Mesendoderm (in vitro differentiated cells): ENCODE data around the gene RASA4B.
A peak's percentile ranks its signal among the peaks of the same experiment; 100 is the strongest.

ENCODE experiments used
- DNase-seq: peaks from one replicate; pipeline ENCODE4 v3.0.0; 2013
- H2AK5ac ChIP-seq: 2 replicates; pipeline ENCODE4 v1.6.1; 2013; ENCODE audit warnings: low read length, inconsistent platforms
- H2BK120ac ChIP-seq: 2 replicates; pipeline ENCODE4 v1.6.1; 2013; ENCODE audit warnings: low read depth, mild to moderate bottlenecking, low read length, moderate library complexity, mixed read lengths
- H2BK15ac ChIP-seq: replicated peaks from 2 replicates; pipeline ENCODE4 v1.6.1; 2013; ENCODE audit warnings: low read depth, mild to moderate bottlenecking, moderate library complexity
- H2BK5ac ChIP-seq: 2 replicates; pipeline ENCODE4 v1.6.1; 2013; ENCODE audit warnings: low read length, inconsistent platforms
- H3K18ac ChIP-seq: 2 replicates; pipeline ENCODE4 v1.6.1; 2013; ENCODE audit warnings: mild to moderate bottlenecking, low read length, mixed read lengths
- H3K23ac ChIP-seq: one replicate; pipeline ENCODE4 v1.6.1; 2013; ENCODE audit warnings: low read length
- H3K27ac ChIP-seq: 2 replicates; pipeline ENCODE4 v1.5.1; 2013; ENCODE audit warnings: low read depth, mild to moderate bottlenecking, inconsistent platforms, low read length, moderate library complexity
- H3K27me3 ChIP-seq: 2 replicates; pipeline ENCODE4 v1.6.1; 2013; ENCODE audit warnings: low read length, control low read depth, mild to moderate bottlenecking, inconsistent platforms; ENCODE audit not compliant: insufficient read depth, poor library complexity
- H3K36me3 ChIP-seq: 2 replicates; pipeline ENCODE4 v1.6.1; 2013; ENCODE audit warnings: low read length, inconsistent platforms; ENCODE audit not compliant: control insufficient read depth, insufficient read depth
- H3K4ac ChIP-seq: one replicate; pipeline ENCODE4 v1.6.1; 2013; ENCODE audit warnings: low read depth, mild to moderate bottlenecking, low read length, moderate library complexity
- H3K4me1 ChIP-seq: 2 replicates; pipeline ENCODE4 v1.6.1; 2013; ENCODE audit warnings: low read depth, low read length, inconsistent platforms; ENCODE audit not compliant: control insufficient read depth
- H3K4me2 ChIP-seq: 2 replicates; pipeline ENCODE4 v1.6.1; 2013; ENCODE audit warnings: low read length
- H3K4me3 ChIP-seq: 2 replicates; pipeline ENCODE4 v1.5.1; 2013; ENCODE audit warnings: mild to moderate bottlenecking, low read length
- H3K56ac ChIP-seq: one replicate; pipeline ENCODE4 v1.6.1; 2013; ENCODE audit warnings: low read length
- H3K79me1 ChIP-seq: 2 replicates; pipeline ENCODE4 v1.6.1; 2013; ENCODE audit warnings: low read length, inconsistent platforms
- H3K79me2 ChIP-seq: 2 replicates; pipeline ENCODE4 v1.6.1; 2013; ENCODE audit warnings: mild to moderate bottlenecking, low read length; ENCODE audit not compliant: control insufficient read depth, insufficient read depth
- H3K9ac ChIP-seq: 2 replicates; pipeline ENCODE4 v1.6.1; 2013; ENCODE audit warnings: low read length, inconsistent platforms
- H4K5ac ChIP-seq: one replicate; pipeline ENCODE4 v1.6.1; 2013; ENCODE audit warnings: low read length
- H4K8ac ChIP-seq: one replicate; pipeline ENCODE4 v1.6.1; 2013; ENCODE audit warnings: low read depth, mild to moderate bottlenecking, control low read depth, low read length, moderate library complexity
- WGBS: extraction: QIAGEN DNeasy Blood & Tissue Kit; methylation state at CpG from one replicate; pipeline ENCODE4 v1.1.7; 2013; ENCODE audit warnings: low lambda C conversion rate, missing lambda C conversion rate; ENCODE audit not compliant: insufficient coverage; ENCODE audit errors: extremely low coverage; 5-methylcytosine and 5-hydroxymethylcytosine counted together

The RASA4B gene

GRCh38 chr7:102444961-102445673 lies 72.5 kb downstream of the RASA4B start:
- Histone ChIP-seq H3K18ac (no peak overlapping the region), H3K36me3 (peaks cover 2% of the 10 kb centered on the region), H3K27ac (no peak overlapping the region), H3K56ac (no peak overlapping the region), H2AK5ac (no peak overlapping the region), H3K4me2 (no peak overlapping the region), H3K9ac (no peak overlapping the region), H3K27me3 (no peaks in the 10 kb centered on the region), H3K23ac (no peak overlapping the region), H4K8ac (no peak overlapping the region), H2BK5ac (no peak overlapping the region), H3K4ac (no peak overlapping the region), H4K5ac (no peak overlapping the region), H3K79me1 (no peaks in the 10 kb centered on the region), H3K4me1 (no peaks in the 10 kb centered on the region), H2BK120ac (no peak overlapping the region), H3K4me3 (no peak overlapping the region), H3K79me2 (no peaks in the 10 kb centered on the region), H2BK15ac (no peak overlapping the region)
- no CpG with 5 or more reads among the region's 17 CpGs for WGBS
- no peak for DNase-seq

- H3K56ac ChIP-seq = no peak overlapping the region
- H4K8ac ChIP-seq = no peak overlapping the region
- no CpG with 5 or more reads among the region's 17 CpGs for WGBS
- no peak overlapping the region for H3K4ac ChIP-seq
- no peak overlapping the region for H3K4me2 ChIP-seq
- no peaks in the 10 kb centered on the region for H3K79me2 ChIP-seq
- H3K18ac ChIP-seq = no peak overlapping the region
- H4K5ac ChIP-seq = no peak overlapping the region
- no peaks in the 10 kb centered on the region for H3K4me1 ChIP-seq
- H3K27me3 ChIP-seq = no peaks in the 10 kb centered on the region
- no peaks in the 10 kb centered on the region for H3K79me1 ChIP-seq
- H2BK5ac ChIP-seq = no peak overlapping the region
- no peak overlapping the region for H2BK15ac ChIP-seq
- H3K4me3 ChIP-seq = no peak overlapping the region
- no peak overlapping the region for H2BK120ac ChIP-seq
- peak overlapping the region; percentile 51 for H3K27ac ChIP-seq
- peak; percentile 89 for DNase-seq
- no peak overlapping the region for H2AK5ac ChIP-seq
- H3K9ac ChIP-seq = no peak overlapping the region
- H3K36me3 ChIP-seq = peaks cover 2% of the 10 kb centered on the region
- no peak overlapping the region for H3K23ac ChIP-seq
These were observed 77.4 kb downstream of the RASA4B start for GRCh38 chr7:102439963-102440795.

GRCh38 chr7:102436118-102436517 lies 81.5 kb downstream of the RASA4B start:
- no CpG with 5 or more reads among the region's 10 CpGs for WGBS
- no peaks in the 10 kb centered on the region for H3K79me1 ChIP-seq
- no peak overlapping the region for H2AK5ac ChIP-seq

GRCh38 chr7:102434039-102434486 lies 83.5 kb downstream of the RASA4B start:
- WGBS = no CpG with 5 or more reads among the region's 9 CpGs
- Histone ChIP-seq H4K8ac (no peak overlapping the region), H3K27ac (no peak overlapping the region), H4K5ac (no peak overlapping the region), H2BK120ac (no peak overlapping the region), H3K79me2 (no peaks in the 10 kb centered on the region), H3K4me2 (peak overlapping the region; percentile 71), H2AK5ac (no peak overlapping the region), H3K9ac (peak overlapping the region; percentile 74), H2BK5ac (no peak overlapping the region), H3K23ac (no peak overlapping the region), H3K18ac (no peak overlapping the region), H3K79me1 (no peaks in the 10 kb centered on the region), H3K27me3 (no peaks in the 10 kb centered on the region), H2BK15ac (no peak overlapping the region), H3K36me3 (no peaks in the 10 kb centered on the region), H3K56ac (peak overlapping the region; percentile 68), H3K4me1 (peaks cover 7% of the 10 kb centered on the region), H3K4ac (no peak overlapping the region), H3K4me3 (peak overlapping the region; percentile 66)
- DNase-seq = no peak

More at GRCh38 chr7:102436118-102436517, 81.5 kb downstream of the RASA4B start:
- H3K9ac ChIP-seq = no peak overlapping the region
- H4K5ac ChIP-seq = no peak overlapping the region
- no peaks in the 10 kb centered on the region for H3K79me2 ChIP-seq
- no peak for DNase-seq
- H2BK15ac ChIP-seq = no peak overlapping the region
- no peaks in the 10 kb centered on the region for H3K27me3 ChIP-seq
- H3K18ac ChIP-seq = no peak overlapping the region
- no peak overlapping the region for H3K27ac ChIP-seq
- no peak overlapping the region for H3K4ac ChIP-seq
- H2BK120ac ChIP-seq = no peak overlapping the region
- H3K4me3 ChIP-seq = no peak overlapping the region
- H3K56ac ChIP-seq = no peak overlapping the region
- peaks cover 7% of the 10 kb centered on the region for H3K4me1 ChIP-seq
- no peak overlapping the region for H3K23ac ChIP-seq
- H2BK5ac ChIP-seq = no peak overlapping the region
- no peak overlapping the region for H3K4me2 ChIP-seq
- H4K8ac ChIP-seq = no peak overlapping the region
- no peaks in the 10 kb centered on the region for H3K36me3 ChIP-seq

- Histone ChIP-seq H2BK15ac (peak within 1 kb of the TSS; percentile 21), H2BK5ac (no peak within 1 kb of the TSS), H3K36me3 (no peaks in the 10 kb centered on the region), H3K4ac (peak within 1 kb of the TSS; percentile 79), H3K18ac (peak within 1 kb of the TSS; percentile 98), H3K23ac (no peak within 1 kb of the TSS), H3K27me3 (no peaks in the 10 kb centered on the region), H3K79me1 (no peaks in the 10 kb centered on the region), H4K8ac (peak within 1 kb of the TSS; percentile 93), H3K4me1 (peaks cover 7% of the 10 kb centered on the region), H3K9ac (peak within 1 kb of the TSS; percentile 76), H4K5ac (no peak within 1 kb of the TSS), H2AK5ac (no peak within 1 kb of the TSS), H3K79me2 (no peaks in the 10 kb centered on the region), H3K56ac (peak within 1 kb of the TSS; percentile 89), H2BK120ac (peak within 1 kb of the TSS; percentile 90), H3K4me3 (peak within 1 kb of the TSS; percentile 66), H3K4me2 (peak within 1 kb of the TSS; percentile 85), H3K27ac (peak within 1 kb of the TSS; percentile 77)
- no CpG with 5 or more reads among the region's 90 CpGs for WGBS
- peak; percentile 64 for DNase-seq
These were observed 84.1 kb downstream of the RASA4B start, which contains the start of gene ORAI2 for GRCh38 chr7:102433219-102434038. Gene ORAI2 (plus strand): TSS chr7:102433575. CDS start chr7:102438957, 5,382 bp downstream.
